GM19025 (cell line): ENCODE data around the gene NHERF1.

Experiments used
- ATAC-seq: cut with Tn5 transposase; IDR thresholded peaks from one replicate; pipeline ENCODE4 v1.9.1; 2021; ENCODE audit warnings: mild to moderate bottlenecking, low read depth, moderate library complexity; ENCODE audit not compliant: unreplicated experiment

The NHERF1 gene

GRCh38 chr17:74804683-74805082, 56.3 kb downstream of the NHERF1 start:
- ATAC-seq, result no peak

- no peak for ATAC-seq
Measured at GRCh38 chr17:74805591-74805991, 57.2 kb downstream of the NHERF1 start.

- no peak for ATAC-seq
Measured at GRCh38 chr17:74806334-74806733, 57.9 kb downstream of the NHERF1 start.

GRCh38 chr17:74807441-74807840, 59.0 kb downstream of the NHERF1 start:
- ATAC-seq, result no peak

- ATAC-seq, result no peak
Measured at GRCh38 chr17:74807925-74808324, 59.5 kb downstream of the NHERF1 start.

GRCh38 chr17:74808714-74809430, 60.4 kb downstream of the NHERF1 start:
- ATAC-seq, result no peak

- ATAC-seq, result no peak
Measured at GRCh38 chr17:74810699-74811485, 62.5 kb downstream of the NHERF1 start.

- no peak for ATAC-seq
Measured at GRCh38 chr17:74812109-74813009, 63.9 kb downstream of the NHERF1 start.

GRCh38 chr17:74814453-74814852, 66.0 kb downstream of the NHERF1 start:
- no peak for ATAC-seq

- no peak for ATAC-seq
Measured at GRCh38 chr17:74815067-74815466, 66.6 kb downstream of the NHERF1 start.

- no peak for ATAC-seq
Measured at GRCh38 chr17:74815550-74816370, 67.3 kb downstream of the NHERF1 start.

- no peak for ATAC-seq
Measured at GRCh38 chr17:74816905-74817620, 68.6 kb downstream of the NHERF1 start.

- no peak for ATAC-seq
Measured at GRCh38 chr17:74818291-74818938, 70.0 kb downstream of the NHERF1 start.
